ENCODE data around the gene LRRC4C.

GRCh38 chr11:40080434-40080833 is 1379.0 kb downstream of the LRRC4C start:
- TF ChIP-seq CTCF (conservative IDR thresholded peaks at IDR 0.05 in 1 of 2, IDR thresholded peaks at IDR 0.05 in 1 of 2; ENCODE audit: extremely low read depth in 1 of 2, insufficient read depth in 1 of 2, low read depth in 1 of 2, low read length in 2 of 2) (no peak), EZH2 (IDR thresholded peaks at IDR 0.05; ENCODE audit: borderline replicate concordance, low read length) (no peak)
